Tibial artery (tissue), 4 donors: ENCODE results near the gene CFAP157.

Experiments
- DNase-seq, 2 donors: peaks; one replicate each; pipeline ENCODE4 v3.0.0-alpha.2; 2019
- H3K27ac ChIP-seq, 2 donors: fragments of 200-600 bp; sonication (generic) in 1 of 2; 1 replicate in 1 of 2; 2 replicates in 1 of 2; pipeline ENCODE4 v1.5.1; 2018 to 2019; ENCODE audit warnings: mild to moderate bottlenecking in 1 of 2
- H3K27me3 ChIP-seq, 2 donors: fragments of 200-600 bp; sonication (generic) in 1 of 2; one replicate each; pipeline versions ENCODE4 v1.5.1 to v1.6.0; 2016 to 2019
- H3K36me3 ChIP-seq, 3 donors: fragments of 200-600 bp; sonication (generic) in 2 of 3; one replicate each; pipeline ENCODE4 v1.5.1; 2016 to 2019; ENCODE audit warnings: mild to moderate bottlenecking in 2 of 3
- H3K4me1 ChIP-seq, 4 donors: fragments of 200-600 bp; sonication (generic) in 2 of 4; 1 replicate in 3 of 4; 2 replicates in 1 of 4; pipeline ENCODE4 v1.5.1; 2016 to 2019
- H3K4me3 ChIP-seq, 2 donors: fragments of 200-600 bp; sonication (generic) in 1 of 2; 1 replicate in 1 of 2; 2 replicates in 1 of 2; pipeline ENCODE4 v1.5.1; 2018 to 2019; ENCODE audit warnings: mild to moderate bottlenecking in 2 of 2
- H3K9me3 ChIP-seq, 3 donors: fragments of 200-600 bp; sonication (generic) in 1 of 3; one replicate each; pipeline ENCODE4 v1.5.1; 2016 to 2019
- intact Hi-C: fragments of 100-400 bp; cut with DNase I; formaldehyde crosslinking; loops from one replicate; pipeline ENCODE4 v1.15.0; 2023; ENCODE audit warnings: low total_unique reads
- TF ChIP-seq, protein P1 (sequence below), 2 experiments: fragments of 200-600 bp in 1 of 2; fragments of 450-650 bp in 1 of 2; IDR thresholded peaks; one replicate each; pipeline ENCODE4 v1.5.1; 2017 to 2019; ENCODE audit warnings: antibody characterized with exemption in 2 of 2, mild to moderate bottlenecking in 1 of 2, moderate library complexity in 1 of 2

CFAP157 gene

DNA sequence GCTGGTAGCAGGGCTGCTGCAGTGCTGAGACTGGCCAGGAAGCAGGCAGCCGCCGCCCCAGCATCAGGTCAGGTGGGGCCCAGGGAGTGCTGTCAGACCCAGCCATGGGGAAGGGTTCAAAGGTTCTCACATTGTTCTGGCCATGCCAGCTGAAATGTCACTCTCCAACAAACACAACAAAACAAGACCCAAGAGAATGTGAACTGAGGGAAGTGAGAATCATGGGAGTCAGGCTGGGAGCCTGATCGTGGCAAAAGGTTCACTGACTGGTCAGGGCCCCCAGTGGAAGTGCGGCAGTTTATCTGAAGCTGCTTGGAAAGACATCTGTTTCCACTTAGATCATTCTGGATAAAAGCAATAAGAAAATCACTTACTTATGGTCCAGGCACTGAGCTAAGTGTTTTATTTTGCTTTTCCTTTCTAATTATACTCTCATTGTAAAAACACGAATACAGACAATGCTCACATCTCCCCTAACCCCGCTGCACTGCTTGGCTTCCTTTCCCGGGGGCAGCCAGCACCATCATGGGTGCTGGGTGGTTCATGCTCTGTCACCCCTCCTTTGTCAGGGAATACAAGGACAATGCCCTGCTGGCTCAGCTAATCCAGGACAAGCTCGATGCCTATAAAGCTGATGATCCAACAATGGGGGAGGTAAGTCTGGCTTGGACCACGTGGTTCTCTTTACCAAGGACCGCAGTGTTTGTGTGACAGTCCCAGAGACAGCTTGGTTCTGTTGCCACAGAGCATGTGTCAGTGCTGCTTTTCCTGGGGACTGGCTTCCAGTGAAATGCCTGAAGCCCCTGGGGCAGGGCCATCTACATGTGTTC, 41.9 kb upstream of the CFAP157 start:
- Histone ChIP-seq H3K27ac (no peak overlapping the region), H3K9me3 (no peaks in the 10 kb centered on the region), H3K27me3 (no peaks in the 10 kb centered on the region), H3K36me3 (peaks cover 18 to 88% (median 80%) of the 10 kb centered on the region in 3 donors), H3K4me3 (no peak overlapping the region), H3K4me1 (no peaks in the 10 kb centered on the region)
- intact Hi-C loops = no loop called here
- DNase-seq = no peak
- TF ChIP-seq, protein P1, sequence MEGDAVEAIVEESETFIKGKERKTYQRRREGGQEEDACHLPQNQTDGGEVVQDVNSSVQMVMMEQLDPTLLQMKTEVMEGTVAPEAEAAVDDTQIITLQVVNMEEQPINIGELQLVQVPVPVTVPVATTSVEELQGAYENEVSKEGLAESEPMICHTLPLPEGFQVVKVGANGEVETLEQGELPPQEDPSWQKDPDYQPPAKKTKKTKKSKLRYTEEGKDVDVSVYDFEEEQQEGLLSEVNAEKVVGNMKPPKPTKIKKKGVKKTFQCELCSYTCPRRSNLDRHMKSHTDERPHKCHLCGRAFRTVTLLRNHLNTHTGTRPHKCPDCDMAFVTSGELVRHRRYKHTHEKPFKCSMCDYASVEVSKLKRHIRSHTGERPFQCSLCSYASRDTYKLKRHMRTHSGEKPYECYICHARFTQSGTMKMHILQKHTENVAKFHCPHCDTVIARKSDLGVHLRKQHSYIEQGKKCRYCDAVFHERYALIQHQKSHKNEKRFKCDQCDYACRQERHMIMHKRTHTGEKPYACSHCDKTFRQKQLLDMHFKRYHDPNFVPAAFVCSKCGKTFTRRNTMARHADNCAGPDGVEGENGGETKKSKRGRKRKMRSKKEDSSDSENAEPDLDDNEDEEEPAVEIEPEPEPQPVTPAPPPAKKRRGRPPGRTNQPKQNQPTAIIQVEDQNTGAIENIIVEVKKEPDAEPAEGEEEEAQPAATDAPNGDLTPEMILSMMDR (IDR thresholded peaks at IDR 0.05) = no peak

DNA sequence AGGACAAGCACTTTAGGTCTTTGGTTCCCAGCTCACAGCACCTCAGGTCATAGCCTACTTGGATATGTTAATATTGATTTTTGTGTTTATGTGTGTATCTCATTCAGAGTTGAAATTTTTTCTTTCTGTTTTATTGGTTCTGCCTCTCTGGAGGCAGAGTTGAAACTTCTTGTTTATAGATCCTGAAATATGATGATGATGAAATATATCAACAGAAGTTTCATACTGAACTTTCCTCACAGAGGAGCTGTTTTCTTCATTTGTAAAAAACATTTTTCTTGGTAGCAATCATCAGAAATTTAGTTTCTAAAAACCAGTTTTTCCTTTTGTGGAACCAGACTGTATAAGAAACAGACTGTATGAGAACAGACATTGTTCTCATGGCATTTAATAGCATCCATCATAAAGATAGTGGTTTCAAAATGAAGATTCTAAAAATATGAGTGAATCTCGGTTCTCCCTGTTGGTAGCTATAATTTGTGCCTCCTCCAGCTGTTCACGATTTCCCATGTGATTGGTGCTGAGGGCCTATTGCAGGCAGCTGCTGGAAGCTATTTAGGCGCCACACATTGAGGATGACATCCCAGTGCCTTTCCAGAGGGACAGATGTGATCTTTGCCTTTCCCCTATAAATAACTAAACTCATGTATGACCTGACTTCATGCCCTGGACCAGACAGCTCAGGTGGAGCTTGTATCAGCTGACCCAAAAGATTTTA, 39.5 kb upstream of the CFAP157 start:
- H3K4me1 ChIP-seq = no peaks in the 10 kb centered on the region
- no peak for DNase-seq
- TF ChIP-seq, protein P1 (IDR thresholded peaks at IDR 0.05) = no peak
- no peak overlapping the region for H3K27ac ChIP-seq
- intact Hi-C loops = no loop called here
- H3K27me3 ChIP-seq = no peaks in the 10 kb centered on the region
- H3K36me3 ChIP-seq = peaks cover 27 to 92% (median 82%) of the 10 kb centered on the region in 3 donors
- H3K4me3 ChIP-seq = no peak overlapping the region
- no peaks in the 10 kb centered on the region for H3K9me3 ChIP-seq

DNA sequence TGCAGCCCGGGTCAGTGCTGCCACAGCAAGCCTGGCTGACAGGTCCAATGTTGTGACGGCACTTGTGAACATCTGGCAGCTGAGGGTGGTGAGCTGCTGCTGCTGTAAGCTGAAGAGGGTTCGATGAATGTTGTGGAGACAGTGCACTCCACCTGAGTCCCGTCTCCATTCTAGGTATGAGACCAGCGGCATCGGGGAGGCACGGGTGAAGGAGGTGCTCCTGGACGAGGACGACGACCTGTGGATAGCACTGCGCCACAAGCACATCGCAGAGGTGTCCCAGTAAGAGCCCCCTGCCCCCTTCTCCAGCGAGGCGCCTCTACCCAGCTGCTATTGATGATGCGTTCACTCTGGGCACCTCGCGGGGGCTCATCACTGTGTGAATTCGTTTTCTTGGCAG, 38.9 kb upstream of the CFAP157 start:
- no peak overlapping the region for H3K27ac ChIP-seq
- DNase-seq = no peak
- no peak overlapping the region for H3K4me3 ChIP-seq
- H3K27me3 ChIP-seq = no peaks in the 10 kb centered on the region
- intact Hi-C loops = no loop called here
- peaks cover 32 to 92% (median 83%) of the 10 kb centered on the region in 3 donors for H3K36me3 ChIP-seq
- H3K4me1 ChIP-seq = no peaks in the 10 kb centered on the region
- no peaks in the 10 kb centered on the region for H3K9me3 ChIP-seq
- TF ChIP-seq, protein P1 (IDR thresholded peaks at IDR 0.05) = no peak

DNA sequence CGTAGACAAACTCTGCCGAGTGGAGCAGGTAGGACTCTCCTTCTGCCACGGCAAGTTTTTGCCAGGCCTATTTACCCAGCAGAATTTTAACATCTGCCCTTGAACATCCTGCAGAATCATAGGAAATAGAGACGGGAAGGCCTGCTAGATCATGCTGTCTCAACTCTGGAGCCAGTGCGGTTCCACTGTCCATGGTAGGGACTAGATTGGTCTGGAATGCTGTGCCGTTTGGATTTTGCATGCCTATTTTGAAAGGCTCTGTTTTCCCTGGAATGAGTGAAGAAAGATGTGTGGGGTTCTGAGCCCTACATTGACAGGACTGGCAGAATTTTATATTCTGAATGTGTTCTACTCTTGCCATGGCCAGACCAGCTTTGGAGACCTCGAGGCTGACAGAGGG, 33.6 kb upstream of the CFAP157 start:
- Histone ChIP-seq H3K27me3 (no peaks in the 10 kb centered on the region), H3K27ac (no peak overlapping the region)

DNA sequence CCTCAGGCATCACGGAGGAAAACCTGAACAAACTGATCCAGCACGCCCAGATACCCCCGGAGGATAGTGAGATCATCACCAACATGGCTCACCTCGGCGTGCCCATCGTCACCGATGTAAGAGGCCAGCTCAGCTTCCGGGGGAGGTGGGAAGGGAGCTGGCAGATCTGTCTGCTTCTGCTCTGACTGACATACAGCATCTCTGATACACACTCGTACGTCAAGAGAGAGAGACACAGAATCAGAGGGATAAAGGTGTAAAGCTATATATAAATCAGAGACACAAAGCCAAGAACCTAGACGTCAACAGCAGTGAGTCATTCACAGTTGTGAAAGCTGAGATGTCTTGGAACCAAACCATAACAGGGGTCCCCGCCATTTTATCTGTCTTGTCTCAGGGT, 30.1 kb upstream of the CFAP157 start:
- Histone ChIP-seq H3K9me3 (no peaks in the 10 kb centered on the region), H3K27ac (no peak overlapping the region), H3K36me3 (peaks cover 35 to 96% (median 78%) of the 10 kb centered on the region in 3 donors), H3K4me1 (no peaks in the 10 kb centered on the region), H3K27me3 (no peaks in the 10 kb centered on the region), H3K4me3 (no peak overlapping the region)
- TF ChIP-seq, protein P1 (IDR thresholded peaks at IDR 0.05) = no peak
- intact Hi-C loops = no loop called here
- DNase-seq = no peak

More for the DNA sequence above, 33.6 kb upstream of the CFAP157 start:
- no peaks in the 10 kb centered on the region for H3K9me3 ChIP-seq
- no peaks in the 10 kb centered on the region for H3K4me1 ChIP-seq
- intact Hi-C loops = no loop called here
- DNase-seq = no peak
- no peak overlapping the region for H3K4me3 ChIP-seq
- H3K36me3 ChIP-seq = peaks cover 28 to 92% (median 72%) of the 10 kb centered on the region in 3 donors
- TF ChIP-seq, protein P1 (IDR thresholded peaks at IDR 0.05) = no peak
